Panc1 (cell line): ENCODE measurements around the gene HOXC11. TPM values are rescaled to one million over a fixed set of nuclear protein-coding genes. Genes with fewer than 3 reads are reported as not detected.

ENCODE experiments used
- ATAC-seq: fragments of 200-7000 bp; cut with Tn5 transposase; 2 replicates; pipeline ENCODE4 v1.9.1; 2020; ENCODE audit warnings: mild to moderate bottlenecking, moderate library complexity
- BruUV-seq: library from RNA; stranded (reverse); fragments of 400-500 nt; replicated peaks from 2 replicates; lab custom pipeline; 2021; lab: Mats Ljungman, UMichigan
- CTCF ChIA-PET: fragments of 300-600 bp; sonication (Branson Sonifier 250); formaldehyde crosslinking; loops from one replicate; lab custom pipeline; 2022; ENCODE audit warnings: antibody characterized with exemption; lab: Charles Lee
- POLR2A ChIA-PET: fragments of 300-600 bp; sonication (Branson Sonifier 250); formaldehyde crosslinking; loops from one replicate; lab custom pipeline; 2022; ENCODE audit warnings: antibody characterized with exemption; lab: Charles Lee
- DNase-seq: peaks from one replicate; pipeline ENCODE4 v3.0.0-alpha.2; 2010; ENCODE audit warnings: low read depth, low spot score
- H3K27ac ChIP-seq: 2 replicates; pipeline ENCODE4 v1.5.1; 2011; ENCODE audit warnings: mild to moderate bottlenecking, low read length, inconsistent platforms
- H3K27me3 ChIP-seq: fragments of 200-500 bp; sonication (Bioruptor generic); 2 replicates; pipeline ENCODE4 v1.6.0; 2014; ENCODE audit warnings: low read length, inconsistent platforms; ENCODE audit not compliant: control insufficient read depth, insufficient read depth
- H3K36me3 ChIP-seq: fragments of 200-500 bp; sonication (Bioruptor generic); 2 replicates; pipeline ENCODE4 v1.5.1; 2014; ENCODE audit warnings: inconsistent platforms, mild to moderate bottlenecking, low read length, moderate library complexity; ENCODE audit not compliant: control insufficient read depth, insufficient read depth
- H3K4me1 ChIP-seq: 2 replicates; pipeline ENCODE4 v1.5.1; 2011; ENCODE audit warnings: inconsistent platforms, mild to moderate bottlenecking, low read length, moderate library complexity; ENCODE audit not compliant: control insufficient read depth, insufficient read depth
- H3K4me3 ChIP-seq, 2 experiments: 2 replicates each; pipeline ENCODE4 v1.5.1; 2011 to 2012; ENCODE audit warnings: low read depth in 2 of 2, low read length in 2 of 2, mild to moderate bottlenecking in 2 of 2, inconsistent platforms in 1 of 2, moderate library complexity in 1 of 2
- H3K9me3 ChIP-seq: fragments of 200-500 bp; sonication (Bioruptor generic); 2 replicates; pipeline ENCODE4 v1.5.1; 2014; ENCODE audit warnings: low read depth, mild to moderate bottlenecking, inconsistent platforms, low read length, moderate library complexity; ENCODE audit not compliant: control insufficient read depth, insufficient read depth
- CTCF ChIP-seq: fragments of 450-650 bp; IDR thresholded peaks from 2 replicates; pipeline ENCODE4 v1.5.1; 2017; ENCODE audit warnings: mild to moderate bottlenecking
- POLR2AphosphoS5 ChIP-seq: IDR thresholded peaks from 2 replicates; pipeline ENCODE4 v1.6.1; 2012; ENCODE audit warnings: mild to moderate bottlenecking, low read depth, low read length, moderate library complexity
- REST ChIP-seq, 2 experiments: IDR thresholded peaks; 2 replicates each; pipeline ENCODE4 v1.6.1; 2011 to 2012; ENCODE audit warnings: low read depth in 2 of 2, control low read depth in 1 of 2, low read length in 1 of 2, mild to moderate bottlenecking in 1 of 2, moderate library complexity in 1 of 2; ENCODE audit not compliant: insufficient read depth in 1 of 2
- SIN3A ChIP-seq: IDR thresholded peaks from 2 replicates; pipeline ENCODE4 v1.6.1; 2012; ENCODE audit warnings: low read depth, mild to moderate bottlenecking, low read length, moderate library complexity, borderline replicate concordance; ENCODE audit not compliant: insufficient read depth
- TCF7L2 ChIP-seq: IDR thresholded peaks from 2 replicates; pipeline ENCODE4 v1.6.1; 2011; ENCODE audit warnings: mild to moderate bottlenecking, low read depth, low read length, inconsistent platforms
- in situ Hi-C: cut with HindIII; loops from 2 replicates; pipeline ENCODE4 v1.10.0; 2016; ENCODE audit warnings: low sequenced_read_pairs, low pct_unique_long_range_greater_than_20kb
- intact Hi-C: fragments of 100-400 bp; cut with micrococcal nuclease; formaldehyde crosslinking; loops from one replicate; pipeline ENCODE4 v1.10.0; 2022; ENCODE audit not compliant: unreplicated experiment
- total RNA-seq: library from RNA; stranded (reverse); gene quantifications from one replicate; pipeline ENCODE4 v1.2.1, GENCODE V29; 2021; ENCODE audit not compliant: unreplicated experiment

Gene HOXC11
- total RNA-seq, 1 experiment from 2014 or later = 17.0 TPM

- no peak for ATAC-seq
- Histone ChIP-seq H3K27me3 (no peaks in the 10 kb centered on the region), H3K4me3 (peak overlapping the region; percentile 47 to 61), H3K27ac (peak overlapping the region; percentile 92), H3K36me3 (no peaks in the 10 kb centered on the region), H3K9me3 (no peaks in the 10 kb centered on the region), H3K4me1 (peaks cover 62% of the 10 kb centered on the region)
- intact Hi-C loops = no loop called here
- BruUV-seq = TSS peak; percentile 31
- ChIA-PET CTCF (interaction anchor here (0.7 kb wide), 1 partner anchor 141 kb away, joined by 5 read pairs; no protein-coding TSS in a partner anchor), POLR2A (no interaction called here)
- TF ChIP-seq TCF7L2 (0 out of 2 replicates have a peak, but pooled peaks have one; percentile 48), POLR2AphosphoS5 (no peak)
- in situ Hi-C loops = no loop called here
- no peak for DNase-seq
These were observed 38.2 kb downstream of the HOXC11 start for GRCh38 chr12:54010972-54011664.

- intact Hi-C loops (no loop called here), in situ Hi-C loops (no loop called here)
- TF ChIP-seq SIN3A (no peak), POLR2AphosphoS5 (0 out of 2 replicates have a peak, but pooled peaks have one; percentile 17)
- CTCF ChIA-PET = interaction anchor here (0.7 to 1.6 kb wide), 4 partner anchors 16 to 195 kb away, joined by 3 to 6 read pairs (median 4); no protein-coding TSS in a partner anchor
- Histone ChIP-seq H3K36me3 (peaks cover 2% of the 10 kb centered on the region; the same call in 1 of the 2 replicates), H3K4me1 (peaks cover 60% of the 10 kb centered on the region), H3K27me3 (no peaks in the 10 kb centered on the region), H3K4me3 (peak overlapping the region; percentile 47 to 61), H3K9me3 (no peaks in the 10 kb centered on the region), H3K27ac (peak overlapping the region; percentile 92)
- ATAC-seq = no peak
- POLR2A ChIA-PET = interaction anchor here (0.5 to 0.6 kb wide), 2 partner anchors 180 to 284 kb away, joined by 5 to 9 read pairs; no protein-coding TSS in a partner anchor
- DNase-seq = no peak
- TSS peak; percentile 27 for BruUV-seq
These were observed 39.0 kb downstream of the HOXC11 start for GRCh38 chr12:54011665-54012532.

GRCh38 chr12:54012631-54013409 is 39.9 kb downstream of the HOXC11 start:
- ChIA-PET CTCF (interaction anchor here (0.6 to 1.6 kb wide), 3 partner anchors 125 to 256 kb away, joined by 3 to 5 read pairs (median 3); no protein-coding TSS in a partner anchor), POLR2A (interaction anchor here (0.5 to 0.6 kb wide), 2 partner anchors 242 to 285 kb away, joined by 5 to 9 read pairs; no protein-coding TSS in a partner anchor)
- in situ Hi-C loops (no loop called here), intact Hi-C loops (no loop called here)
- peak overlapping the region in 1 of 2 experiments; percentile 35; a peak in 2 of 4 replicates for H3K4me3 ChIP-seq
- ATAC-seq (peak; percentile 10), DNase-seq (no peak)
- no peaks in the 10 kb centered on the region for H3K27me3 ChIP-seq
- H3K9me3 ChIP-seq = no peaks in the 10 kb centered on the region
- H3K27ac ChIP-seq = peak overlapping the region; percentile 92
- peaks cover 2% of the 10 kb centered on the region; the same call in 1 of the 2 replicates for H3K36me3 ChIP-seq
- no TSS peak for BruUV-seq
- TF ChIP-seq CTCF (peak; percentile 54), TCF7L2 (peak; percentile 43; the same call in 1 of the 2 replicates), SIN3A (no peak), POLR2AphosphoS5 (no peak; the same call in 1 of the 2 replicates), REST (IDR thresholded peaks at IDR 0.05; ENCODE audit: insufficient read depth in 1 of 2, low read depth in 2 of 2, low read length in 1 of 2) (0 out of 4 replicates have a peak, but pooled peaks of 1 of the 2 experiments have one; percentile 24)
- peaks cover 51% of the 10 kb centered on the region for H3K4me1 ChIP-seq
